GM23338 (cell line): ENCODE results near the gene EXOG. TPM values are rescaled to one million over a fixed set of nuclear protein-coding genes. Genes with fewer than 3 reads are reported as not detected.

ENCODE experiments used
- CTCF ChIP-seq, 2 experiments: fragments of 200-600 bp in 1 of 2; sonication (generic) in 1 of 2; conservative IDR thresholded peaks; 2 replicates each; pipeline versions ENCODE4 v1.5.1 to v1.6.1; 2016 to 2017; ENCODE audit warnings: antibody characterized with exemption in 2 of 2, low read depth in 2 of 2, mild to moderate bottlenecking in 2 of 2, moderate library complexity in 1 of 2
- EZH2 ChIP-seq: fragments of 200-600 bp; sonication (generic); IDR thresholded peaks from one replicate; pipeline ENCODE4 v1.8.0; 2017; ENCODE audit warnings: antibody characterized with exemption, mild to moderate bottlenecking, low read depth; ENCODE audit not compliant: unreplicated experiment
- JUNB ChIP-seq: IDR thresholded peaks from one replicate; pipeline ENCODE4 v1.6.1; 2016; ENCODE audit warnings: antibody characterized with exemption; ENCODE audit not compliant: unreplicated experiment
- POLR2AphosphoS5 ChIP-seq: IDR thresholded peaks from 2 replicates; pipeline ENCODE4 v1.6.1; 2016; ENCODE audit warnings: antibody characterized with exemption, low read depth
- STAT1 ChIP-seq: IDR thresholded peaks from one replicate; pipeline ENCODE4 v1.6.1; 2016; ENCODE audit warnings: antibody characterized with exemption; ENCODE audit not compliant: unreplicated experiment
- ZNF114 ChIP-seq: fragments of 250-450 bp; sonication (Bioruptor Pico); IDR thresholded peaks from 2 replicates; pipeline ENCODE4 v1.5.0; 2020; ENCODE audit warnings: mild to moderate bottlenecking, moderate library complexity
- ZNF331 ChIP-seq: fragments of 250-450 bp; sonication (Bioruptor Pico); IDR thresholded peaks from 2 replicates; pipeline ENCODE4 v1.5.0; 2020; ENCODE audit warnings: low read depth, mild to moderate bottlenecking, moderate library complexity
- ZNF462 ChIP-seq: fragments of 250-450 bp; sonication (Bioruptor Pico); IDR thresholded peaks from 2 replicates; pipeline ENCODE4 v1.5.0; 2020; ENCODE audit warnings: mild to moderate bottlenecking, moderate library complexity
- polyA plus RNA-seq: library from polyadenylated mRNA; unstranded; fragments of >200 nt; fragmentation: Nextera tagmentation; extraction: Ambion mirVana; gene quantifications from 2 replicates; pipeline ENCODE4 v1.2.1, GENCODE V29; 2016
- total RNA-seq: library from RNA; depleted of rRNA; stranded (reverse); fragments of >200 nt; shearing (Covaris generic); gene quantifications from 2 replicates; pipeline ENCODE4 v1.2.3, GENCODE V29; 2014
- TF ChIP-seq, protein P1 (sequence below): IDR thresholded peaks from 2 replicates; pipeline ENCODE4 v1.6.1; 2016; ENCODE audit warnings: antibody characterized with exemption

EXOG gene
- total and polyA plus RNA-seq, 2 experiments from 2014 or later = 9.7 to 11.3 TPM

DNA sequence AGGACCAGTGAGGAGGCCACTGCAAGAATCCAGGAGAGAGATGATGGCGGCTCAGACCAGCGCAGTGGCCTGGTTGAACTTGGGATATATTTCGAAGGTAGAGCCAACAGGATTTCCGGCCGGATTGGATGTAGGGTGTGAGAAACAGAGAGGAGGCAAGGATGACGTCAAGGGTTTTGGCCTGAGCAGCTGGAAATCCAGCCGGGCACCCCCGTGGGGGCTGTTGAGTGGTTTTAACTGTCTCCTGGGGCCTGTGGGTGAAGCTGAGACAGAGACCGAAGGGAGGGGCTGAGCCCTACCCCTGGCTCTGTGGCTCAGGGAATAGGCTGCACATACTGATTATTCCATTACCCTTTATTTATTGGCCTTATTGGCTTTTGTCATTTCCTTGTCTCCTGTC is 45.7 kb downstream of the EXOG start (continued):
- TF ChIP-seq ZNF462 (CRISPR knock-in tag) = no peak
- no peak for TF ChIP-seq ZNF331 (CRISPR knock-in tag)
- no peak for TF ChIP-seq POLR2AphosphoS5
- TF ChIP-seq EZH2 = no peak
- TF ChIP-seq STAT1 = no peak
- TF ChIP-seq, protein P1, sequence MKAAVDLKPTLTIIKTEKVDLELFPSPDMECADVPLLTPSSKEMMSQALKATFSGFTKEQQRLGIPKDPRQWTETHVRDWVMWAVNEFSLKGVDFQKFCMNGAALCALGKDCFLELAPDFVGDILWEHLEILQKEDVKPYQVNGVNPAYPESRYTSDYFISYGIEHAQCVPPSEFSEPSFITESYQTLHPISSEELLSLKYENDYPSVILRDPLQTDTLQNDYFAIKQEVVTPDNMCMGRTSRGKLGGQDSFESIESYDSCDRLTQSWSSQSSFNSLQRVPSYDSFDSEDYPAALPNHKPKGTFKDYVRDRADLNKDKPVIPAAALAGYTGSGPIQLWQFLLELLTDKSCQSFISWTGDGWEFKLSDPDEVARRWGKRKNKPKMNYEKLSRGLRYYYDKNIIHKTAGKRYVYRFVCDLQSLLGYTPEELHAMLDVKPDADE = no peak
- TF ChIP-seq JUNB = no peak
- no peak for TF ChIP-seq ZNF114 (CRISPR knock-in tag)
- TF ChIP-seq CTCF (conservative IDR thresholded peaks at IDR 0.05; ENCODE audit: low read depth in 2 of 2) = no peak
